ENCODE results near the gene SLC22A8.

Gene SLC22A8

GRCh38 chr11:62999649-63000048 is 16.0 kb downstream of the SLC22A8 start:
- no peak for TF ChIP-seq CTCF (conservative IDR thresholded peaks at IDR 0.05; ENCODE audit: low read depth, low read length)
- Histone ChIP-seq H4K20me1 (ENCODE audit: insufficient read depth) (no peaks in the 10 kb centered on the region), H3K27ac (no peak overlapping the region), H3K27me3 (ENCODE audit: insufficient read depth, low read depth) (peaks cover 3% of the 10 kb centered on the region; the same call in 1 of the 2 replicates), H3K79me2 (ENCODE audit: insufficient read depth, low read depth) (no peaks in the 10 kb centered on the region), H3K4me1 (ENCODE audit: low read depth, poor library complexity, severe bottlenecking) (no peaks in the 10 kb centered on the region), H3K4me3 (IDR thresholded peaks at IDR 0.05; ENCODE audit: insufficient read depth, low read depth, low read length) (no peak overlapping the region), H3K4me2 (no peak overlapping the region), H3K9ac (no peak overlapping the region), H3K36me3 (ENCODE audit: insufficient read depth) (no peaks in the 10 kb centered on the region), H2AFZ (ENCODE audit: low read depth) (no peak overlapping the region)

GRCh38 chr11:62999156-62999555 is 16.5 kb downstream of the SLC22A8 start:
- H3K36me3 ChIP-seq (ENCODE audit: insufficient read depth), result no peaks in the 10 kb centered on the region
- no peak overlapping the region for H3K9ac ChIP-seq
- H4K20me1 ChIP-seq (ENCODE audit: insufficient read depth), result no peaks in the 10 kb centered on the region
- no peaks in the 10 kb centered on the region for H3K4me1 ChIP-seq (ENCODE audit: low read depth, poor library complexity, severe bottlenecking)
- no peaks in the 10 kb centered on the region for H3K79me2 ChIP-seq (ENCODE audit: insufficient read depth, low read depth)
- H3K27me3 ChIP-seq (ENCODE audit: insufficient read depth, low read depth), result peaks cover 3% of the 10 kb centered on the region; the same call in 1 of the 2 replicates
- H3K4me3 ChIP-seq (IDR thresholded peaks at IDR 0.05; ENCODE audit: insufficient read depth, low read depth, low read length), result no peak overlapping the region
- no peak overlapping the region for H3K4me2 ChIP-seq
- no peak for TF ChIP-seq CTCF (conservative IDR thresholded peaks at IDR 0.05; ENCODE audit: low read depth, low read length)
- H3K27ac ChIP-seq, result no peak overlapping the region
- no peak overlapping the region for H2AFZ ChIP-seq (ENCODE audit: low read depth)

- H3K36me3 ChIP-seq (ENCODE audit: insufficient read depth), result no peaks in the 10 kb centered on the region
- TF ChIP-seq CTCF (conservative IDR thresholded peaks at IDR 0.05; ENCODE audit: low read depth, low read length), result no peak
- H3K27ac ChIP-seq, result no peak overlapping the region
- H3K4me2 ChIP-seq, result no peak overlapping the region
- no peaks in the 10 kb centered on the region for H4K20me1 ChIP-seq (ENCODE audit: insufficient read depth)
- no peaks in the 10 kb centered on the region for H3K79me2 ChIP-seq (ENCODE audit: insufficient read depth, low read depth)
- peaks cover 3% of the 10 kb centered on the region; the same call in 1 of the 2 replicates for H3K27me3 ChIP-seq (ENCODE audit: insufficient read depth, low read depth)
- H3K9ac ChIP-seq, result no peak overlapping the region
- H3K4me1 ChIP-seq (ENCODE audit: low read depth, poor library complexity, severe bottlenecking), result no peaks in the 10 kb centered on the region
- H2AFZ ChIP-seq (ENCODE audit: low read depth), result no peak overlapping the region
- H3K4me3 ChIP-seq (IDR thresholded peaks at IDR 0.05; ENCODE audit: insufficient read depth, low read depth, low read length), result no peak overlapping the region
Observed at GRCh38 chr11:62996271-62996670, 19.4 kb downstream of the SLC22A8 start.

GRCh38 chr11:62994775-62995174 is 20.9 kb downstream of the SLC22A8 start:
- Histone ChIP-seq H3K4me1 (ENCODE audit: low read depth, poor library complexity, severe bottlenecking) (no peaks in the 10 kb centered on the region), H3K36me3 (ENCODE audit: insufficient read depth) (no peaks in the 10 kb centered on the region), H2AFZ (ENCODE audit: low read depth) (no peak overlapping the region), H3K4me2 (no peak overlapping the region), H4K20me1 (ENCODE audit: insufficient read depth) (no peaks in the 10 kb centered on the region), H3K9ac (no peak overlapping the region), H3K27ac (no peak overlapping the region), H3K4me3 (IDR thresholded peaks at IDR 0.05; ENCODE audit: insufficient read depth, low read depth, low read length) (no peak overlapping the region), H3K79me2 (ENCODE audit: insufficient read depth, low read depth) (no peaks in the 10 kb centered on the region), H3K27me3 (ENCODE audit: insufficient read depth, low read depth) (peaks cover 3% of the 10 kb centered on the region; the same call in 1 of the 2 replicates)
- no peak for TF ChIP-seq CTCF (conservative IDR thresholded peaks at IDR 0.05; ENCODE audit: low read depth, low read length)

Measured in KMS-11 (cell line).